ENCODE results near the gene NMNAT2.
"Not testable (repeated sequence)": the region's sequence is repeated elsewhere in the genome, so short reads cannot be mapped to it uniquely, and the experiment has no call there.

The NMNAT2 gene

DNA sequence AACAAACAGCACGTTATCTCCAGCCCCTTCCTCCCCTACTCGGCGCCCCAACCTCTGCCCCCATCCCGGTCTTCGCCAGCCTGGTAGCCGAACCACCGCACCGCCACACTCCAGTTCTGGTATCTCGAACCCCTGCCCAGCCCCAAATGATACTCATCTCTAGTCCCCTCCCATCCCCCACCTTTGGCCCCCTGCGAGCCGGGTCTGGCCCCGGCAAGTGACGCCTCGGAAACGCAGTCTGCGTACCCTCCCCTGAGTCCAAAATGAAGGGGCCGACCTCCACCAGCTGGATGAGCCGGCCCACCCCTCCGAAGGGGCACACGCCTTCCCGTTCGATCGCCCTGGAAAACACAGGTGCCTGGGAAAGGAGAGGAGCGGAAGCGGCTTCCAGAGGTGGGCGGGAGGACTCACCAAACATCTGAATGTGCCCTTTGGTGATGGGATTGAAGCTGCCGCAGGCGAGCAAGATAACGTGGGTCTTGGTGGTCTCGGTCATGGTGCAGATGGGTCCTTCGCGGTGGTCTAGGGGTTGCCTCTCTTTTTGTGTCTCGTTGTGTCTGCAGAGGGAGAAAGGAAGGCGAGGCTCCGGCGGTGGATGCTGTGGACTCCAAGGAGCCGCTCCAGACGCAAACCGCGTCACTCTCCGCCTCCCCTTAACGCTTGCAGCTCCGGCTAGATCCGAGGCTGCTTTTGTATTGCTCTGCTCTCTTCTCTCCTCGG lies at the start of gene NMNAT2:
Gene NMNAT2, minus strand, starts transcription at position 609 of the 720 bp plus-strand sequence. Its CDS starts 113 bp downstream, at position 496.
- no peak for DNase-seq (ENCODE audit: low read depth)

DNA sequence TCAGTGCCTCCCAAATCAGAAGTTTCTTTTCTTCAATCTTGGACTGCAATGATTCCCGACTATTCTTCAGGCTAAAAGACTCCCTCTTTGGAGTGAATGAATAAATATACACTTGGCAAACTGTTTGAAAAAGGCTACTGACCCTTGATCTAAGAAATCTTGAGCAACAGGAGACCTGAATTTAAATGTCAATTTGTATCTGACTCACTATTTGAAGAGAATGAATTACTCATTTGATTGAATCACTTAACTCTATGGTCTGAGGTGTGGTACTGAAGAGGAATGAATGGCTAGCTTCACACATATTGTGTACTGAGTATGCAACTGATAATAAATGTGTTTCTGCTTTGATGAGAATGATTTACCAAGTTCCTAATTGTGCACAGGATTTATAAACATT lies 49.5 kb upstream of the NMNAT2 start:
- DNase-seq (ENCODE audit: low read depth), result no peak

- no peak for DNase-seq (ENCODE audit: low read depth)
Measured at GRCh38 chr1:183466781-183467180, 48.6 kb upstream of the NMNAT2 start.

- DNase-seq (ENCODE audit: low read depth), result no peak
Measured at GRCh38 chr1:183463566-183463965, 45.4 kb upstream of the NMNAT2 start.

DNA sequence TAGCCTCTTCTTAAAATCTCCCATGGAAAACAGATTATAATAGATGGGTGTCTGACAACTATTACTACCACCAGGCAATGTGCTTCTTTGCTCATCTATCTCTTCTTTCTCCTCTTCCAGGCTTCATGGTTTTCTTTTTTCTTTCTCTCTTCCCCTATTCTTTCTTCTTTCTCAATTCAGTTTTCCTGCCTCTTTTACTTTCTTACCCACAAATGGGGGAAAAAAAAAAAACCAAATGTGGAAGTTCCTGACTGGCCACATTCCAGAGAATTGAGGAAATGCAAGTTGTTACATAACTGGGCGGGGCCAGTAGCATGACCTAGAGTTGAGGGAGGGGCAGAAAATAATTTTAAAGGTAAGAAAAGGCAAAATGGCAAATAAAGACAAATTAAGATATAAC lies 43.2 kb upstream of the NMNAT2 start:
- DNase-seq (ENCODE audit: low read depth), result no peak

GRCh38 chr1:183460596-183460995 lies 42.4 kb upstream of the NMNAT2 start:
- no peak for DNase-seq (ENCODE audit: low read depth)

DNA sequence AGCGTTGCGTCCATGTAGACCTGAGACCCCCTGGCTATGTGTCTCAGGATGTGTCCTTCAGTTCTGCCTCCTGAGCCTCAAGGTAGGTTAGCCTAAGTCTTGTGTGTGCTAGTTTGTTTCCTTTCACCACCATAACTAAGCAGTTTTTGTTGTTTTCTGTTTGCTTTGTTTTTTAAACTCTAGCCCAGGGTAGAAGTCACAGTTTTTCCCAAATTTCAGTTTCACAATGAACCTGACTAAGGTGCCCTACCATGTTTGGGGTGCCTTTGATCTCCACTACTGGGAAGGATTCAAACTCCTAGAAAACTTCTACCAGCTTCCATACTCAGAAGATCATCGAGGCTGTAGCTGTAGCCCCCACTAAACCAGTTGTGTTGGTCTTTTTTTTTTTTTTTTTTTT lies 39.3 kb upstream of the NMNAT2 start:
- no peak for DNase-seq (ENCODE audit: low read depth)

DNA sequence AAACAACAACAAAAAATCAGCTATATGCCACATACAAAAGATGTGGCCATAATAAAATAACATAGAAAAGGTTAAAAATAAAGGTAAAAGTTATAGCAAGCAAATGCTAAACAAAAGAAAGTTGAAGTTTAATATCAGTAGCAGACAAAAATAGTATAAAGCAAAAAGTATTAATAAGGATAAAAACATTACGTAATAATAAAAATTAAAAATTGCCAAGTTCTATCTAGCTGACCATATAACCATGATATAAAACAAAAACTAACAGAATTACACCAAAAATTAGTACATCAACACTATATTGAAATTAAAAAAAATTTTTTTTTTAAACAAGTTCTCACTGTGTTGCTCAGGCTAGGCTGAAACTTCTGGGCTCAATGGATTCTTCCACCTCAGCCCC lies 38.6 kb upstream of the NMNAT2 start:
- DNase-seq (ENCODE audit: low read depth), result no peak

DNA sequence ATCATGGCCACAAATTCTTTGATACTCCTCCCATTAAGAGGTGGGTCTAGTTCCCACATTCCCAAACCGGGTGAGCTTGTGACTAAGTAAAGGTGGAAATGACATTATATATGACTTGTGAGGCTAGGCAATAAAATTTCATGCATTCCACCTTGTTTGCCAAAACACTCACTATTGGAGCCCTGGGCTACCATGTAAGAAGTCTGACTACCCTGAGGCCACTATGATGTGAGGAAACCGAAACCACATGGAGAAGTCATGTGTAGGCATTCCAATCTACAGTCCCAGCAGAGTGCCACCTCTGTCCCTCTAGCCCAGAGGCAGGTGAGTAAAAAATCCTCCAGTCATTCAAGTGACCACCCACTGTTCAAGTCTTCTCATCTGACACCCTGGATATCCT lies 36.2 kb upstream of the NMNAT2 start:
- DNase-seq (ENCODE audit: low read depth), result no peak

DNA sequence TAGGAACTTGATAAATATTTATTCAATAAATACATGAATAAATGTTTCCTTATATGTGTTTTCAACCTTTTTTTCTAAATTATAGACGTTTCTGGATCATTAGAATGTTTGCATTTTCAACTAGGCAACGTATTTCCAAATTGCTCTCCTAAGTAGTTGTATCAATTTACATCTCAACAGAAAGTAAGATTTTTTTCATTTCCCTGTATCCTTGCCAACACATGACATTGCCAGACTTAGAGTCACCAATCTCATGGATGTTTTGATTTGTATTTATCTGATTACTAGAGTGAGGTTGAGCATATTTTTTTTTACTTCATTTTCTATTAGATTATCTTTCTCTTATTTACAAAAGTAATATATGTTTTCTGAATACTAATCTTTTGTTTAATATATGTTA lies 31.9 kb upstream of the NMNAT2 start:
- DNase-seq (ENCODE audit: low read depth), result no peak

- no peak for DNase-seq (ENCODE audit: low read depth)
Measured at GRCh38 chr1:183449223-183449770, 31.1 kb upstream of the NMNAT2 start.

- DNase-seq (ENCODE audit: low read depth), result no peak
Measured at GRCh38 chr1:183444243-183444642, 26.1 kb upstream of the NMNAT2 start.

GRCh38 chr1:183443466-183443865 lies 25.3 kb upstream of the NMNAT2 start:
- DNase-seq (ENCODE audit: low read depth), result no peak

- no peak for DNase-seq (ENCODE audit: low read depth)
Measured at GRCh38 chr1:183443011-183443410, 24.8 kb upstream of the NMNAT2 start.

- DNase-seq (ENCODE audit: low read depth), result no peak
Measured at GRCh38 chr1:183438060-183438459, 19.9 kb upstream of the NMNAT2 start.

- DNase-seq (ENCODE audit: low read depth), result no peak
Measured at GRCh38 chr1:183435497-183435896, 17.3 kb upstream of the NMNAT2 start.

GRCh38 chr1:183433703-183434102 lies 15.5 kb upstream of the NMNAT2 start:
- no peak for DNase-seq (ENCODE audit: low read depth)

DNA sequence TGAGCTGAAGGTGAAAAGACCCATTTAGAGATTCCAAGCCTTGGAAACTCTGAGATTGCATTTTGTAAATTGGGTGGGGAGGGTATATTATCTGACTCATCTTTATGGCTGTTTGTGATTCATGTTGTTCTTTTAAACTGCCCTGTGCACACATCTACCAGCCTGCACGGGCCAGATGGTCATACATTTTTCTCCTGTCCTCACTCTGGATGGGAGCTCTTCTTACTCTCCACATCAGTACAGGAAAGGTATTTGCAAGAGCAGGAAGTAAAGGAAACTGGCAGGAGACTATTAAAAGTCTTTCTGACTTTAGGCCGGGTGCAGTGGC lies 14.3 kb upstream of the NMNAT2 start:
- no peak for DNase-seq (ENCODE audit: low read depth)

DNA sequence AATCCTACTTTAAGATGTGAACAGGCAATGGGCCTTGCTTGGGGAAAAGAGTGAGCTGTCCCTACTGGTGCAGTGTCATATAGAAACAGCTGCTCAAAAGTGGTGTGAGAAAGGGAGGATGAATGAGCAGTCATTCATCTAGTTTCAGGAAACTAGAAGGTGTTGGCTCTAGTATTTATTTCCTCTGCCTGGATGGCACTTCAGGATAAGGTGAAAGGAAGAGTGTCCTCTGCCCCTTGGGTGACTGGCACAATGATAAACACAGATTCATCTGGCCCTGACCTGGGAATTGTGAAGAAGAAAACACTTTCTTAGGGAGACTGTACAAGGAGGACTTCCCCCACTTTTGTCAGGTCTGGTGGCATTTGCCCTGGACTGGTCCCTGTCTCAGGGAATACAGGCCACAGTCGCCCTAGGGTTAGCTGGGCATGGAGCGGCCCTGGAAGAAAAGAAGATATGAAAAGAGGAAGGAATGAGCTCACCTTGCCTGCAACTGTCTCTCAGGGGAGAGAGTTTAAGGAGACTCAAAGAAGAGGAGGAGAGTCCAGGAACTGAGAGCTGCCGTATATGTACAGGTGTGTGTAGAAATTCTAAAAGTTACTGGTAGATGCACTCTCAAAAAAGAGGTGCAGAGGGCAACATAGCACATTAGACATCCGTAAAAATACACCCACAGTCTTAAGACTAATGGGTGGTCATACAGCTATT lies 13.8 kb upstream of the NMNAT2 start:
- DNase-seq (ENCODE audit: low read depth), result no peak

DNA sequence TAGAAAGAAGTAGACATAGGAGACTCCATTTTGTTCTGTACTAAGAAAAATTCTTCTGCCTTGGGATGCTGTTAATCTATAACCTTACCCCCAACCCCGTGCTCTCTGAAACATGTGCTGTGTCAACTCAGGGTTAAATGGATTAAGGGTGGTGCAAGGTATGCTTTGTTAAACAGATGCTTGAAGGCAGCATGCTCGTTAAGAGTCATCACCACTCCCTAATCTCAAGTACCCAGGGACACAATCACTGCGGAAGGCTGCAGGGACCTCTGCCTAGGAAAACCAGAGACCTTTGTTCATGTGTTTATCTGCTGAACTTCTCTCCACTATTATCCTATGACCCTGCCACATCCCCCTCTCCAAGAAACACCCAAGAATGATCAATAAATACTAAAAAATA lies 9.4 kb upstream of the NMNAT2 start:
- not testable (repeated sequence) for DNase-seq (ENCODE audit: low read depth)

- no peak for DNase-seq (ENCODE audit: low read depth)
Measured at GRCh38 chr1:183424691-183425090, 6.5 kb upstream of the NMNAT2 start.

- DNase-seq (ENCODE audit: low read depth), result no peak
Measured at GRCh38 chr1:183423541-183423940, 5.4 kb upstream of the NMNAT2 start.

- DNase-seq (ENCODE audit: low read depth), result no peak
Measured at GRCh38 chr1:183419399-183419798, 1.2 kb upstream of the NMNAT2 start.

- no peak for DNase-seq (ENCODE audit: low read depth)
Measured at GRCh38 chr1:183418696-183419095, 516 bp upstream of the NMNAT2 start.
